GM12878 (cell line): ENCODE measurements around the gene PAX2. TPM values are rescaled to one million over a fixed set of nuclear protein-coding genes. Genes with fewer than 3 reads are reported as not detected.

Experiments used
- ATAC-seq: fragments of 200-7000 bp; cut with Tn5 transposase; 3 replicates; pipeline ENCODE4 v1.9.1; 2020; ENCODE audit warnings: mild to moderate bottlenecking, moderate library complexity
- BruUV-seq: library from RNA; stranded (reverse); fragments of 400-500 nt; replicated peaks from 2 replicates; lab custom pipeline; 2021; lab: Mats Ljungman, UMichigan
- CTCF ChIA-PET: fragments of 300-600 bp; sonication (Branson Sonifier 250); formaldehyde crosslinking; extraction: SDS; loops from one replicate; lab custom pipeline; 2021; ENCODE audit warnings: inconsistent platforms; lab: Yijun Ruan, JAX
- POLR2A ChIA-PET: fragments of 350-600 bp; formaldehyde crosslinking; extraction: SDS; loops from one replicate; lab custom pipeline; 2021; ENCODE audit warnings: inconsistent platforms; lab: Charles Lee
- RAD21 ChIA-PET: fragments of 300-600 bp; sonication (Branson Sonifier 250); formaldehyde crosslinking; loops from one replicate; lab custom pipeline; 2023; ENCODE audit warnings: antibody characterized with exemption; ENCODE audit not compliant: unreplicated experiment; lab: Charles Lee
- SMC1A ChIA-PET: fragments of 300-600 bp; sonication (Branson Sonifier 250); formaldehyde crosslinking; loops from one replicate; lab custom pipeline; 2023; ENCODE audit not compliant: unreplicated experiment, uncharacterized antibody; lab: Charles Lee
- DNase-seq: peaks from one replicate; pipeline ENCODE4 v3.0.0-alpha.2; 2011; ENCODE audit warnings: low read depth, low spot score
- FAIRE-seq: peaks from 3 replicates; lab custom pipeline; 2011; peaks lifted over from hg19 to GRCh38; lab: Jason Lieb, UNC
- H2AFZ ChIP-seq: 2 replicates; pipeline ENCODE4 v1.6.0; 2011; ENCODE audit warnings: low read depth, low read length, control low read depth; ENCODE audit not compliant: control insufficient read depth
- H3K27ac ChIP-seq: 2 replicates; pipeline ENCODE4 v1.5.1; 2011; ENCODE audit warnings: control low read depth; ENCODE audit not compliant: control insufficient read depth, insufficient read depth
- H3K27me3 ChIP-seq, 2 experiments: replicated peaks in 1 of 2; 2 replicates each; pipeline versions ENCODE4 v1.6.0 to v1.6.1; 2011; ENCODE audit warnings: low read length in 1 of 2; ENCODE audit not compliant: control insufficient read depth in 2 of 2, insufficient read depth in 2 of 2
- H3K36me3 ChIP-seq, 2 experiments: 2 replicates each; pipeline ENCODE4 v1.5.1; 2011; ENCODE audit warnings: low read length in 1 of 2; ENCODE audit not compliant: control insufficient read depth in 2 of 2, insufficient read depth in 2 of 2
- H3K4me1 ChIP-seq: 2 replicates; pipeline ENCODE4 v1.6.1; 2011; ENCODE audit warnings: mild to moderate bottlenecking, low read length, moderate library complexity, mixed read lengths; ENCODE audit not compliant: control insufficient read depth, insufficient read depth
- H3K4me2 ChIP-seq: 2 replicates; pipeline ENCODE4 v1.6.0; 2011; ENCODE audit warnings: control low read depth; ENCODE audit not compliant: control insufficient read depth, insufficient read depth
- H3K4me3 ChIP-seq: fragments of 200-600 bp; sonication (generic); 2 replicates; pipeline ENCODE4 v1.5.1; 2016
- H3K79me2 ChIP-seq: 2 replicates; pipeline ENCODE4 v1.6.0; 2011; ENCODE audit warnings: low read length; ENCODE audit not compliant: control insufficient read depth, insufficient read depth
- H3K9ac ChIP-seq: 2 replicates; pipeline ENCODE4 v1.8.0; 2011; ENCODE audit warnings: low read length, control low read depth, mixed read lengths; ENCODE audit not compliant: control insufficient read depth, insufficient read depth
- H3K9me3 ChIP-seq: replicated peaks from 3 replicates; pipeline ENCODE4 v1.5.1; 2011; ENCODE audit warnings: mild to moderate bottlenecking, low read length; ENCODE audit not compliant: control insufficient read depth, insufficient read depth
- H4K20me1 ChIP-seq: 2 replicates; pipeline ENCODE4 v1.6.0; 2011; ENCODE audit not compliant: control insufficient read depth, insufficient read depth
- CHD4 ChIP-seq: fragments of 200-600 bp; sonication (generic); IDR thresholded peaks from 2 replicates; pipeline ENCODE4 v1.6.1; 2016; ENCODE audit warnings: mild to moderate bottlenecking
- CREM ChIP-seq: IDR thresholded peaks from 2 replicates; pipeline ENCODE4 v1.6.1; 2014; ENCODE audit warnings: antibody characterized with exemption, low read depth
- EED ChIP-seq: sonication (generic); IDR thresholded peaks from 2 replicates; pipeline ENCODE4 v1.6.1; 2016; ENCODE audit warnings: antibody characterized with exemption, low read depth
- ESRRA ChIP-seq: IDR thresholded peaks from 2 replicates; pipeline ENCODE4 v1.6.1; 2012; ENCODE audit warnings: mild to moderate bottlenecking, low read length, improper control_type of control experiment
- EZH2 ChIP-seq: IDR thresholded peaks from 2 replicates; pipeline ENCODE4 v1.6.1; 2012; ENCODE audit warnings: low read depth, mild to moderate bottlenecking, control low read depth, inconsistent platforms, low read length, borderline replicate concordance; ENCODE audit not compliant: control insufficient read depth
- FOXM1 ChIP-seq: IDR thresholded peaks from 2 replicates; pipeline ENCODE4 v1.6.1; 2012; ENCODE audit warnings: low read depth, mild to moderate bottlenecking, inconsistent platforms, low read length, moderate library complexity
- LARP7 ChIP-seq: fragments of 450-650 bp; IDR thresholded peaks from 2 replicates; pipeline ENCODE4 v1.6.1; 2017; ENCODE audit warnings: mild to moderate bottlenecking
- NR2C2 ChIP-seq: IDR thresholded peaks from 2 replicates; pipeline ENCODE4 v1.6.1; 2011; ENCODE audit warnings: borderline replicate concordance, low read depth; ENCODE audit not compliant: control insufficient read depth, insufficient read length
- PAX5 ChIP-seq: IDR thresholded peaks from 2 replicates; pipeline ENCODE4 v1.6.1; 2011; ENCODE audit warnings: low read depth, low read length, borderline replicate concordance
- POLR2AphosphoS2 ChIP-seq: IDR thresholded peaks from 2 replicates; pipeline ENCODE4 v1.6.1; 2011; ENCODE audit warnings: low read depth, mild to moderate bottlenecking, low read length, improper control_type of control experiment, moderate library complexity
- POU2F2 ChIP-seq: IDR thresholded peaks from 3 replicates; pipeline ENCODE4 v1.6.1; 2011; ENCODE audit warnings: low read depth, mild to moderate bottlenecking, low read length, borderline replicate concordance
- RAD21 ChIP-seq: IDR thresholded peaks from 2 replicates; pipeline ENCODE4 v1.6.1; 2011; ENCODE audit warnings: mild to moderate bottlenecking, low read depth, low read length, moderate library complexity; ENCODE audit not compliant: insufficient read depth
- TCF12 ChIP-seq: IDR thresholded peaks from 2 replicates; pipeline ENCODE4 v1.6.1; 2011; ENCODE audit warnings: low read depth, mild to moderate bottlenecking, low read length
- ZNF207 ChIP-seq: fragments of 450-650 bp; IDR thresholded peaks from 2 replicates; pipeline ENCODE4 v1.6.1; 2014; ENCODE audit warnings: antibody characterized with exemption, mild to moderate bottlenecking, borderline replicate concordance
- ZNF217 ChIP-seq: fragments of 450-650 bp; IDR thresholded peaks from 2 replicates; pipeline ENCODE4 v1.6.1; 2017; ENCODE audit warnings: antibody characterized with exemption, mild to moderate bottlenecking
- ZNF622 ChIP-seq: fragments of 450-650 bp; IDR thresholded peaks from 2 replicates; pipeline ENCODE4 v1.6.1; 2017; ENCODE audit warnings: mild to moderate bottlenecking, inconsistent platforms
- WGBS: methylation state at CpG from one replicate; pipeline ENCODE4 v1.1.6; 2016; ENCODE audit warnings: low lambda C conversion rate; ENCODE audit not compliant: insufficient replicate concordance, insufficient coverage; ENCODE audit errors: missing lambda C conversion rate; 5-methylcytosine and 5-hydroxymethylcytosine counted together
- in situ Hi-C: fragments of 300-500 bp; cut with MboI; formaldehyde crosslinking; loops from 9 replicates; pipeline ENCODE4 v1.14.3; 2018; ENCODE audit warnings: mixed read lengths
- intact Hi-C: fragments of 100-400 bp; cut with micrococcal nuclease; formaldehyde crosslinking; loops from one replicate; pipeline ENCODE4 v1.14.2; 2022; ENCODE audit not compliant: unreplicated experiment
- polyA plus RNA-seq, 11 experiments: library from polyadenylated mRNA; depleted of rRNA in 4 of 11; unstranded in 6 of 11; stranded (reverse) in 5 of 11; fragments of >200 nt; fragmentation: Nextera tagmentation in 4 of 11; fragmentation: Illumina TruSeq in 1 of 11; extraction: Ambion mirVana in 4 of 11; extraction: Trizol in 1 of 11; gene quantifications; 1 replicate in 1 of 11; 2 replicates in 10 of 11; pipeline versions ENCODE4 v1.2.1 to v1.2.3, GENCODE V29; 2011 to 2016; ENCODE audit warnings: inconsistent platforms in 2 of 11, missing spikeins in 2 of 11, low read depth in 1 of 11
- total RNA-seq, 4 experiments: library from RNA; depleted of rRNA in 3 of 4; stranded (reverse); fragments of >200 nt in 3 of 4; fragmentation: Illumina TruSeq in 1 of 4; extraction: Trizol in 1 of 4; gene quantifications; 2 replicates each; pipeline versions ENCODE4 v1.2.1 to v1.2.3, GENCODE V29; 2013 to 2021
- TF ChIP-seq, protein P1 (sequence below): fragments of 450-650 bp; IDR thresholded peaks from 2 replicates; pipeline ENCODE4 v1.6.1; 2014; ENCODE audit warnings: mild to moderate bottlenecking
- TF ChIP-seq, protein P2 (sequence below): fragments of 450-650 bp; IDR thresholded peaks from 2 replicates; pipeline ENCODE4 v1.6.1; 2017; ENCODE audit warnings: borderline replicate concordance
- TF ChIP-seq, protein P3 (sequence below): IDR thresholded peaks from 2 replicates; pipeline ENCODE4 v1.6.1; 2012; ENCODE audit warnings: mild to moderate bottlenecking, low read depth, low read length
- TF ChIP-seq, protein P4 (sequence below): IDR thresholded peaks from 2 replicates; pipeline ENCODE4 v1.6.1; 2011; ENCODE audit warnings: low read depth, mild to moderate bottlenecking, low read length, moderate library complexity, borderline replicate concordance; ENCODE audit errors: extremely low read depth

PAX2 gene
- total and polyA plus RNA-seq, 10 of the 15 experiments (the other 5 are each of a cell fraction or from before 2014, with no cell fraction given), result not detected

DNA sequence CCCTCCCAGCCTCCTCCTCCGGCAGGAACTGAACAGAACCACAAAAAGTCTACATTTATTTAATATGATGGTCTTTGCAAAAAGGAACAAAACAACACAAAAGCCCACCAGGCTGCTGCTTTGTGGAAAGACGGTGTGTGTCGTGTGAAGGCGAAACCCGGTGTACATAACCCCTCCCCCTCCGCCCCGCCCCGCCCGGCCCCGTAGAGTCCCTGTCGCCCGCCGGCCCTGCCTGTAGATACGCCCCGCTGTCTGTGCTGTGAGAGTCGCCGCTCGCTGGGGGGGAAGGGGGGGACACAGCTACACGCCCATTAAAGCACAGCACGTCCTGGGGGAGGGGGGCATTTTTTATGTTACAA lies 83.3 kb downstream of the PAX2 start:
- DNase-seq (no peak), ATAC-seq (peak; percentile 61), FAIRE-seq (no peak)
- TF ChIP-seq ZNF217 (no peak), LARP7 (no peak), RAD21 (no peak), EZH2 (no peak), POLR2AphosphoS2 (no peak), PAX5 (no peak), ZNF622 (no peak), ZNF207 (no peak), ESRRA (no peak), CHD4 (no peak), CREM (no peak), EED (no peak), POU2F2 (no peak), NR2C2 (no peak), FOXM1 (no peak), TCF12 (no peak)
- TF ChIP-seq, protein P1, sequence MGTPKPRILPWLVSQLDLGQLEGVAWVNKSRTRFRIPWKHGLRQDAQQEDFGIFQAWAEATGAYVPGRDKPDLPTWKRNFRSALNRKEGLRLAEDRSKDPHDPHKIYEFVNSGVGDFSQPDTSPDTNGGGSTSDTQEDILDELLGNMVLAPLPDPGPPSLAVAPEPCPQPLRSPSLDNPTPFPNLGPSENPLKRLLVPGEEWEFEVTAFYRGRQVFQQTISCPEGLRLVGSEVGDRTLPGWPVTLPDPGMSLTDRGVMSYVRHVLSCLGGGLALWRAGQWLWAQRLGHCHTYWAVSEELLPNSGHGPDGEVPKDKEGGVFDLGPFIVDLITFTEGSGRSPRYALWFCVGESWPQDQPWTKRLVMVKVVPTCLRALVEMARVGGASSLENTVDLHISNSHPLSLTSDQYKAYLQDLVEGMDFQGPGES, result no peak
- TF ChIP-seq, protein P2, sequence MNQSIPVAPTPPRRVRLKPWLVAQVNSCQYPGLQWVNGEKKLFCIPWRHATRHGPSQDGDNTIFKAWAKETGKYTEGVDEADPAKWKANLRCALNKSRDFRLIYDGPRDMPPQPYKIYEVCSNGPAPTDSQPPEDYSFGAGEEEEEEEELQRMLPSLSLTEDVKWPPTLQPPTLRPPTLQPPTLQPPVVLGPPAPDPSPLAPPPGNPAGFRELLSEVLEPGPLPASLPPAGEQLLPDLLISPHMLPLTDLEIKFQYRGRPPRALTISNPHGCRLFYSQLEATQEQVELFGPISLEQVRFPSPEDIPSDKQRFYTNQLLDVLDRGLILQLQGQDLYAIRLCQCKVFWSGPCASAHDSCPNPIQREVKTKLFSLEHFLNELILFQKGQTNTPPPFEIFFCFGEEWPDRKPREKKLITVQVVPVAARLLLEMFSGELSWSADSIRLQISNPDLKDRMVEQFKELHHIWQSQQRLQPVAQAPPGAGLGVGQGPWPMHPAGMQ, result no peak
- TF ChIP-seq, protein P3, sequence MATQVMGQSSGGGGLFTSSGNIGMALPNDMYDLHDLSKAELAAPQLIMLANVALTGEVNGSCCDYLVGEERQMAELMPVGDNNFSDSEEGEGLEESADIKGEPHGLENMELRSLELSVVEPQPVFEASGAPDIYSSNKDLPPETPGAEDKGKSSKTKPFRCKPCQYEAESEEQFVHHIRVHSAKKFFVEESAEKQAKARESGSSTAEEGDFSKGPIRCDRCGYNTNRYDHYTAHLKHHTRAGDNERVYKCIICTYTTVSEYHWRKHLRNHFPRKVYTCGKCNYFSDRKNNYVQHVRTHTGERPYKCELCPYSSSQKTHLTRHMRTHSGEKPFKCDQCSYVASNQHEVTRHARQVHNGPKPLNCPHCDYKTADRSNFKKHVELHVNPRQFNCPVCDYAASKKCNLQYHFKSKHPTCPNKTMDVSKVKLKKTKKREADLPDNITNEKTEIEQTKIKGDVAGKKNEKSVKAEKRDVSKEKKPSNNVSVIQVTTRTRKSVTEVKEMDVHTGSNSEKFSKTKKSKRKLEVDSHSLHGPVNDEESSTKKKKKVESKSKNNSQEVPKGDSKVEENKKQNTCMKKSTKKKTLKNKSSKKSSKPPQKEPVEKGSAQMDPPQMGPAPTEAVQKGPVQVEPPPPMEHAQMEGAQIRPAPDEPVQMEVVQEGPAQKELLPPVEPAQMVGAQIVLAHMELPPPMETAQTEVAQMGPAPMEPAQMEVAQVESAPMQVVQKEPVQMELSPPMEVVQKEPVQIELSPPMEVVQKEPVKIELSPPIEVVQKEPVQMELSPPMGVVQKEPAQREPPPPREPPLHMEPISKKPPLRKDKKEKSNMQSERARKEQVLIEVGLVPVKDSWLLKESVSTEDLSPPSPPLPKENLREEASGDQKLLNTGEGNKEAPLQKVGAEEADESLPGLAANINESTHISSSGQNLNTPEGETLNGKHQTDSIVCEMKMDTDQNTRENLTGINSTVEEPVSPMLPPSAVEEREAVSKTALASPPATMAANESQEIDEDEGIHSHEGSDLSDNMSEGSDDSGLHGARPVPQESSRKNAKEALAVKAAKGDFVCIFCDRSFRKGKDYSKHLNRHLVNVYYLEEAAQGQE, result no peak
- TF ChIP-seq, protein P4, sequence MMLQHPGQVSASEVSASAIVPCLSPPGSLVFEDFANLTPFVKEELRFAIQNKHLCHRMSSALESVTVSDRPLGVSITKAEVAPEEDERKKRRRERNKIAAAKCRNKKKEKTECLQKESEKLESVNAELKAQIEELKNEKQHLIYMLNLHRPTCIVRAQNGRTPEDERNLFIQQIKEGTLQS, result no peak
- no peaks in the 10 kb centered on the region for H3K36me3 ChIP-seq
- intact Hi-C loops, result no loop called here
- H3K4me1 ChIP-seq, result peaks cover 8% of the 10 kb centered on the region
- H3K79me2 ChIP-seq, result no peaks in the 10 kb centered on the region
- ChIA-PET POLR2A (interaction anchor here (0.6 kb wide), 1 partner anchor 17 kb away, joined by 3 read pairs; no protein-coding TSS in a partner anchor), SMC1A (no interaction called here), RAD21 (interaction anchor here (0.6 kb wide), 1 partner anchor 32 kb away, joined by 3 read pairs; no protein-coding TSS in a partner anchor), CTCF (no interaction called here)
- H3K9ac ChIP-seq, result no peak overlapping the region
- H2AFZ ChIP-seq, result no peak overlapping the region
- peak overlapping the region; percentile 55; the same call in 1 of the 2 replicates for H3K4me3 ChIP-seq
- H3K9me3 ChIP-seq, result no peaks in the 10 kb centered on the region
- WGBS, result 3% methylated on average over 6 of the region's 20 CpGs
- no peaks in the 10 kb centered on the region; the same call in 1 of the 2 replicates for H4K20me1 ChIP-seq
- peaks cover 13 to 40% of the 10 kb centered on the region in 2 experiments for H3K27me3 ChIP-seq
- in situ Hi-C loops, result no loop called here
- no peak overlapping the region for H3K27ac ChIP-seq
- H3K4me2 ChIP-seq, result peak overlapping the region; percentile 75
- no TSS peak for BruUV-seq
